Daoy (cell line): Measurements from ENCODE around the gene C1QC. TPM values are rescaled to one million over a fixed set of nuclear protein-coding genes. Genes with fewer than 3 reads are reported as not detected.

ENCODE experiments used
- DNase-seq: peaks from one replicate; pipeline ENCODE4 v3.0.0-alpha.2; 2015; ENCODE audit warnings: low read depth
- total RNA-seq: library from RNA; depleted of rRNA; stranded (reverse); fragments of >200 nt; shearing (Covaris generic); gene quantifications from 2 replicates; pipeline ENCODE4 v1.2.3, GENCODE V29; 2014

The C1QC gene
- total RNA-seq, 1 experiment from 2014 or later = not detected

DNA sequence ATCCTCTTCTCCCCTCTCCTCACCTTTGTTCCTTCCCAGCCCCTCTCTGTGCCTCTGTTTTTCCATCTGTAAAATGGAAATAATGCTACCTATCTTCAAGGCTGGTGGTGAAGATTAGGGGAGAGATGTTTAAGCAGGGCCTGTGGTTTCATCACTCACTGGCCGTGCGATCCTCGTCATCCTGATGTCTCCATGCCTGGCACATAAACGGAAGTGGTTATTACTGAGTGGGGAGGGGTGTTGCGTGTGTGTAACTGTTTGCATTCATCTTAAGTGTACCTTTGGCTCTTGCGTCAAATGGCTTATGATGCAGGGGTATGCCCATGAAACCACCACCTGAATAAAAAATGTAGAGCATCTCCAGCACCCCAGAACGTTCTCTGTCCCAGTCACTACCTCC lies 24.2 kb upstream of the C1QC start:
- DNase-seq = peak; percentile 51

DNA sequence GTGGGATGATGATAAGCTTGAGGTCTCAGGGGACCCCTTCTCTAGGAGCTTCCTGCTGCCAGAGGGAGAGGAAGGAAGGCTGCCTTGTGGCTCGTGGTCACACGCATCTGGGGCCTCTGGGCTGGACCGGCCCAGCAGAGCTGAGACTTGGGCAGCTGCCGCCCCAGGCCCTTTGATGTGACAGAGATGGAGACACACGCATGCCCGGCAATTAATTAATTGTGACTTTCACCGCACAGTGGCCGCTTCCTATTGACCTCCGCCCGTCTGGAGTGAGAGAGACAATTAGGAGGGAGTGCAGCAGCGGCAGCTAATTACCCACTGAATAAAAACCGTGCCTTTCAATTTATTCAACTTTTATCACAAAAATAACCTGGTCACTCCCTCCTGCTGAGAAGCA lies 23.6 kb upstream of the C1QC start:
- no peak for DNase-seq

DNA sequence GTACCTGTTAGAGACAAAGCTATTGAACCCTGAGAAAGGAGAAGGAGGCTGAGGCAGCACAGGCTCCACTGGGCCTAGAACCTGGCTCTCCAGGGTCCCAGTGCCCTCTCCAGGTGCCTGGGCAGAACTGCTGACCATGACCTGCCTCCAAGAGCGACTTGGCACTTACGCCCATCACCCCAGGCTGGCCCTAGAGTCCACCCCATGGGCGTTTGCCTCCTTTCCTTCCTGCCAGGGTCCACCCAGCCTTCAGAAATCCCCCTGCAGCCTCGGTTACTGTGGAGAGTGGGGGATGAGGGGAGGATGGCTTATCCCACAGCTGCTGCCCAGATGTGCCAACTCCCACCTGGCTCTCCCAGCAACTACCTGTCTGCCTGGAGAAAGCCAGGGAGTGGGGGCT lies 21.7 kb upstream of the C1QC start:
- DNase-seq = no peak

DNA sequence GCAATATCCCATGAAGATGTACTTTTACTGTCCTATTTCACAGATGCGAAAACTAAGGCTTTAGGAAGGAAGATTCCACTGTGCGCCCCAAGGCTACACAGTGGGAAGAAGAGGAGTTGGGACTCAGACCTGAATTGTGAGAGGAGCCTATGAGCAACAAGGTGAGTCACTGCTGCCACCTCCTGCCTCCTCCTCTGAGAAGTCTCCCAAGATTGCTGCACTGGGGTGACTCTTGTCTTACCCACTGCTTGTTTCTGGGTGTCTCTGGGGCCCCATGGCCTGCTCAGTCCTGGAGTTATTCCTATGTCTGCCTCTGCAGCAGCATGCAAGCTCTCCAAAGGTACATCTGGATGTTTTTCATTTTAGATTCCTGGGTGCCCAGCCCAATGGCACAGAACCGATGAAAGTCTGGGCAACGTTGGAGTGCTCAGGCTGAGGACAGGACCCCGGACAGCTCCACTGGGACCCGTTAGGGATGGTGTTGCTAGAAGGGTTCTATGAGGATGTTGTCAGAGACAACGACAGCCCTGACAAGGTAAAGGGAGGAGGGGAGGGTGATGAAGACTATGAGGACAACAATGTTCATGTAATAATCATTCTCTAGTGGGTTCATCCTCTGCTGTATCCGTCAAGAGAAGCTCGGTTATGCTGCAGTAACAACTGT lies 18.0 kb upstream of the C1QC start:
- peak; percentile 27 for DNase-seq

DNA sequence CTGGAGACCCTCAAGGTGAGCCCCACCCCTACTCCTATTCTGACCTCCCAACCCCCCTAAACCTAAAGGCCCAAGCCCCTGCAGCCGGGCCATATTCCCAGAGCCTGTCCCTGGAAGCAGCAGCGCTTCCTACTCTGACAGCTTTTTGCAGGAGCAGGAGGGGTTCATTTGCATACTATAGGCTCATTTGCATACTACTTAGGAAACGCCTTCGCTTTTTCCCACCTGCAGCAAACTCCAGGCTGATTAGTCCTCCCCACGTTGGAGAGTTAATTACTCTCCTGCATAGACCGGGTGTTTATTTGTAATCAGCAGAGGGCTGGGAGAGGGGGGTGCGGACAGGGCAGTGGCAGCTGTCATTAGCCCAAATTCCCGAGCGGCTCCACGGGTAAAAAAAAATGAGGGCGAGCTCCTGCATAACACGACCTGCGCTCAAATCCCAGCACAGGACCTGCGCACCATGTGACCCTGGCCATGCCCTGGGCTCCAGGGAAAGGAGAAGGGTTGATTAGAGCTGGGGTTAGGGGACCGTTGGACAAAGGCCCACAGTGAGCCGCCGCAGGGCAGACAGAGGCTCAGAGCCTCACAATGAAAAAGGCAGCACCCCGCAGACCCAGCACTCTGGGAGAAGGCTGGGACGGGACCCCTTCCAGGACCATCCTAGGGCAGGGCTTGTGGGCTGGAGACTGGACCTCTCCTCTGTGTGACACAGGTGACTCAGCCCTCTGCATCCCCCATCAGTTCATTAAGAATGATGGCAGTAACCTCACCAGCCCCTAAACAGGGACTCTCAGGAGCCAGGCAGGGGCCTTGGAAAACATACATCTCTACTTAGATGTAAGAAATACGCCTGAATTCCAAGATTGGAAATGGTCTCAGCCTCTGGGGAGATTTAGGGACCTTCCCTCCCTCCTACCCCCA lies 16.9 kb upstream of the C1QC start:
- no peak for DNase-seq

DNA sequence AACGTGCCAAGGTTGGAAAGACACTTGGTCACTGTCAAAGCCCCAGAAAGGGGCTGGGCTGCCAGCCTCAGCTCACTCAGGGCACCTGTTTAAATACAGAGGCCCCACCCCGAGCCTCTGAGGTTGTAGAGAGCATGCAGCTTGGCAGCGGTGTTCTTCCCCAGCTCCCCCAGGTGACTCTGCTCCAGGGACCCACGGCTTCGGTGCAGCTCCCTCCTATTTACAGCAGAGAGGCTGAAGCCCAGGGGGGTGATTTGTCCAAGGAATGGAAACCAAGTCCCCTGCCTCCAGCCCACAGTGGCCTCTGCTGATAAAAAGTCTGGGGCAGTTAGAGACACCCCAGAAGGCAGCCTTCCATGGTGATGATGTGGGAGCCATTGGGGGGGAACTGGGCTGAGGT lies 16.1 kb upstream of the C1QC start:
- DNase-seq = no peak

DNA sequence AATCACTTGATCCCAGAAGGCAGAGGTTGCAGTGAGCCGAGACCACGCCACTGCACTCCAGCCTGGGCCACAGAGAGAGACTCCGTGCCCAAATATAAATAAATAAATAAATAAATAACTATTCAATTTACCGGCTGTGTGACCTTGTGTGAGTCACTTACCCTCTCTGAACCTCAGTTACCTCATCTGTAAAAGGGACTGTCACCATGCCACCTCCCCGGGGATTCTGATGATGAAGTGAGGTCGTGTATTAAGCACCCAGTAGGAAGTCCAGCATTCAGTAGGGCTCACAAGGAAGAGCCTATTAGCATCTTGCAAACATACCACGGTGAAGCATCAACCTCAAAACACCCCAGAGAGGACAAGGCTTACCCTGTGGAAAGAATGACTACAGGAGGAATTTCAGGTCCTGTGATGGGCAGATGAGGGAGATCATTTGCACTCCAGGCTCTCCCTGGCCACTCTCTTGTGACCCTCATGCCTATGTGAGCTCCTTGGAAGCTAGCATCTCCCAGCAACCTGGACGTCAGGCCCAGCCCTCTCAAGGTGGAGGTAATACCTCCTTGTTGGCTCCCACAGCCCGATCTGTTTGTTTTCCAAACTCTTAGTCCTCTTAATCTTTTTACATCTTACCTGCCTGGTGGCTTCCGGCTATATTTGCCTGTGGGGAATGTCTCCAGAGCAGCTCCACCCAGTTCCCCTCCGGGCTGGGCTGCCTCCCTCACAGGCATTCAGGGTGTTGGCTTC lies 14.6 kb upstream of the C1QC start:
- no peak for DNase-seq

DNA sequence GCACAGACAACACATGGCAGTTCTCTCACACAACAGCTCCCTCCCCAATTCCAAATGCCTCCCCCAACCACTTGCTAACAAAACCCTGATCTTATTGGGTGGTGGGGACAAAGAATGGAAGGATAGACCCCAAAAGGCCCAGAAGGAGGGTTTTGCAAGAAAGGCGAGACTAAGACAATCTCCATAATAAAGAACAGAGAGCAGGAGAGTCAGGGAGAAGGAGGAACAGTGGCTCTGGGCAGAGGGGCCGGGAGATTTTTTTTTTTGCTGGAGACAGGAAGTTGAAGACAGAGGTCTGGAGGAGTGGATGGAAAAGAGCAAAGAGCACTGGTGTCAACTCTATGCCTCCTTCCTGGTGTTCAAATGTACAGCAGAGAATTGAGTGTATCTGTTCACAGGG lies 13.5 kb upstream of the C1QC start:
- no peak for DNase-seq

DNA sequence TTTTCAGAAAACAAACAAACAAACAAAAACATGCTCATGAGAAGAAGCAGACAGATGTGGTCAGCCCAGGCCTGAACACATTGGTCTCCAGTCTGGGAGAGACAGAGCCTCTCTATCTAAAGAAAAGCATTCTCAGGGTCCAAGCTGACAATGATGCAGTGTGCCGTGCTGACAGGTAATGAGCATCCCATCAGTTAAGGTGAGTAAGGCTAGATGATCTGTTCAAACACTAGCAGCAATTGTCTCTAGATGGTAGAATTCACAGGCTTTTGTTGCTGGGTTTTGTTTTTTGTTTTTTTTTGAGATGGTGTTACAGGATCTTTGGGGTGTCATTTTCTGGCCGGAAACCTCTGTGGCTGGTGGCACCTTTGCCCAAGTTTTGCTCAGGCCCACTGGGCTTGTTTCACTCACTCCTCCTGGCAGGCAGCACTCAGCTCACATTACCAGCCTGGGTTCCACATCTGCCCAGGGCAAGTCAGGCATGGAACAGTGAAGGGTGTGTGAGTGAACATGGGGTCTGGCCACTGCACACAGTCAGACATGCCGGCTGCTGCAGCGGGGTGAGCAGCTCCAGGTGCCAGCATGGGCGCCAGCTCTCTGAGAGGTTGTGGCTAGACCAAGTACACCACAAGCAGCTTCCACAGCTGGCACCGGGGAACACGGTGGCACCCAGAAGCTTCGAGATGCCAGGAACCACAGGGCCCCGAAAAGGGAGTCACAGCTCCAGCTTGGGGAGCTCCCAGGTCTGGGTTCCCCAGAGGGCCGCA lies 9.6 kb upstream of the C1QC start:
- no peak for DNase-seq

DNA sequence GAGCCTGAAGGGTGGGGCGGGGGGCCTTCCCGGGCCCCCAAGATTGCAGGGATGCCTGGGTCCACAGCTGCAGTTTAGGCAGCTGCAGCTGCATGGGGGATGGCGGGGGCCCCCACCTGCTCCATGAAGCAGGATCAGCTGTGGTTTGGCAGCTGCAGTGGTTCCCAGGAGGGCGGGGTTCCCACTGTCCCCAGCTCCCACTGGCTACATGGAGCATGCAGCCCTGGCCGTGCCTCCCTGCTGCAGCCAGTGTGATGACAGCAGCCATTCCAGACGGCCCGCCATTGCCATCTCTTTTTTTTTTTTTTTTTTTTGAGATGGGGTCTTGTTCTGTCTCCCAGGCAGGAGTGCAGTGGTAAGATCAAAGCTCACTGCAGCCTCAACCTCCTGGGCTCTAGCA lies 8.0 kb upstream of the C1QC start:
- DNase-seq = no peak

DNA sequence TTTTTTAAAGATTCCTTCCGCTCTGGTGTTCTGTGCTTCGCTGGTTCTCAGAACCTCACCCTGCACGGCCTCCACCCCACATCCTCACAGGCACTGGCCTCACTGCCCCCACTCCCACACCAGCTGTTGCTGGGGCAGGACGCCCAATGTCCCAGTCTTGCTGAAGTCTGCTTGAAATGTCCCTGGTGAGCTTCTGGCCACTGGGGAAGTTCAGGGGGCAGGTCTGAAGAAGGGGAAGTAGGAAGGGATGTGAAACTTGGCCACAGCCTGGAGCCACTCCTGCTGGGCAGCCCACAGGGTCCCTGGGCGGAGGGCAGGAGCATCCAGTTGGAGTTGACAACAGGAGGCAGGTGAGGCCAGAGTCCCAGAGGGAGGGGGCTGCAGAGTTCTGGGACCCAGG lies 7.1 kb upstream of the C1QC start, which contains the start of gene C1QA:
TSS of gene C1QA (plus strand) at position 276 of the 400 bp plus-strand sequence. CDS start 989 bp downstream, outside the sequence.
- no peak for DNase-seq

DNA sequence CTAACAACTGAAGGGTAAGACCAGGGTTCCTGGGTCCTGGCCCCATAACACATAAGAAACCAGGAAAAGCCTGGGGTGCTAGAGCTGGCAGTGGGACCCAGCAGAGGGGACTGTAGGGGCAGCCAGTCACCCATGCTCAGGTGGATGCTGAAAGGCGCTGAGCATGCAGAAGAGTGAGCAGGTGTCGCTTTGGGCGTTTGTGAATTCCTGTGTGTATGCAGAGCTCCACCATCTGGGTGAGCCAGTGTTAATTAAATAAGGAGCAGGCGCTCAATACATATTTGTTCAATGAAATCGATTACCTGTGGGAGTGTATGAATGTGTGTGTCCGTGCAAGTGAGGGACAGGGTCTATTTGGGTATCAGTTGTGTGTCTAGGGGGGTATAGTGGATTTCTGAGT lies 6.5 kb upstream of the C1QC start:
- DNase-seq = no peak

DNA sequence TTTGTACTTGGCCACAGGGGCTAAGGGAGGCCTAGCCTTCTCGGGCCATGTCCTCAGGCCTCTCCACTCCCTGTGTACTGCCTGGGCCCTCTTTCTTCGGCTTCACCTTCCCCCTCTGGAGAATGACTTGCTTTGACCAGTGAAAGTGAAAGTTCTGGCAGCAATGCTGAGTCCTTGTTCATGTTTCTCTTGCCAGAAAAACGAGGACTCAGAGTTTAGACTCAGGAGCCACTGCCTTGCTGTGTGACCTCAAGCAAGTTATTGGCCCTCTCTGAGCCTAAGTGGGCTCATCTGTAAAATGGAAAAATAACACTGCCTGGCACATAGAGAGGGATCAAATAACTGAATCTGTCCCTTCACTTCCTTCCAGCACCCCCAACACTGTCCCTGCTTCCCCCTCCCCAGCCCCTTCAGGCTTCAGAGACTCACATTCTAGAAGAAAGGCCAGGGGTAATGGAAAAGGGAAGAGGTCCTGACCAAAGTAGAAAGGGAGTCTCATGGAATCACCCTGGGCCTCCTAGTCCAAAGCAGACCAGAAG lies 5.5 kb upstream of the C1QC start:
- DNase-seq = no peak

DNA sequence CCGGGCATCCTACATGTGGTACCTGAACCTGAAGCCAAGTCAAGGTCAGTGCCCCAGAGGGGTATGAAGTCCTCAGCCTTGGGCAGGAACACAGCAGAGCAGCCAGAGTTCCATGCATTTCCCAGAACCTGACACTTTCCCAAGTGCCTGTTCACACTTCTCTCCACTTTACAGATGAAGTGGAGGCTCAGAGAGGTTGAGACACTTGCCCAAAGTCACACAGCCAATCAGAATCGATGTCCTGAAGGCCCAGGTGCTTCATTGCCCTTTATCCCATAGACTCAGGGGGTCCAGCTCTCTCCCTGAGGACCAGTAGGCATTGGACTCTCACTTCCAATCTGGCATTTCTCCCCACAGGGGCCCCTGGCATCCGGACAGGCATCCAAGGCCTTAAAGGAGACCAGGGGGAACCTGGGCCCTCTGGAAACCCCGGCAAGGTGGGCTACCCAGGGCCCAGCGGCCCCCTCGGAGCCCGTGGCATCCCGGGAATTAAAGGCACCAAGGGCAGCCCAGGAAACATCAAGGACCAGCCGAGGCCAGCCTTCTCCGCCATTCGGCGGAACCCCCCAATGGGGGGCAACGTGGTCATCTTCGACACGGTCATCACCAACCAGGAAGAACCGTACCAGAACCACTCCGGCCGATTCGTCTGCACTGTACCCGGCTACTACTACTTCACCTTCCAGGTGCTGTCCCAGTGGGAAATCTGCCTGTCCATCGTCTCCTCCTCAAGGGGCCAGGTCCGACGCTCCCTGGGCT lies 4.8 kb upstream of the C1QC start:
- DNase-seq = no peak

DNA sequence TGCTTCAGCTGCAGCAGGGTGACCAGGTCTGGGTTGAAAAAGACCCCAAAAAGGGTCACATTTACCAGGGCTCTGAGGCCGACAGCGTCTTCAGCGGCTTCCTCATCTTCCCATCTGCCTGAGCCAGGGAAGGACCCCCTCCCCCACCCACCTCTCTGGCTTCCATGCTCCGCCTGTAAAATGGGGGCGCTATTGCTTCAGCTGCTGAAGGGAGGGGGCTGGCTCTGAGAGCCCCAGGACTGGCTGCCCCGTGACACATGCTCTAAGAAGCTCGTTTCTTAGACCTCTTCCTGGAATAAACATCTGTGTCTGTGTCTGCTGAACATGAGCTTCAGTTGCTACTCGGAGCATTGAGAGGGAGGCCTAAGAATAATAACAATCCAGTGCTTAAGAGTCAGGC lies 4.1 kb upstream of the C1QC start:
- peak; percentile 60 for DNase-seq

DNA sequence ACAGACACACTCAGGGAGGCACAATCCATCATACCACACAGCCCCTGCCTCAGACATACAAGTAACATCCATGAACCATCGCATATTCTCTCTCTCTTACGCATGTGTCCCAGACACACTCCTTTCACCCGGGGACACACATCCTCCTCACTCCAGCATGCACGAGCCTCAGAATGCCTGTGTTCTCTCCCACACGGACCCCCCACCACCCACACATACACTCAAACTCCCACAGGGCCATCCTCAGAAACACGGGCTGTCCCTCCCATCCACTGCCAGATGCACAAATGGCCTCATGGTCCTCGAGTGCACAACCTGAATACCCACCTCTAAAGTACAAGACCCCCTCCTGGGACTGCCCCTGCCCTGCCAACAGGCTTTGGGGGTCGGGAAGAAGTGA lies 2.2 kb upstream of the C1QC start:
- no peak for DNase-seq

DNA sequence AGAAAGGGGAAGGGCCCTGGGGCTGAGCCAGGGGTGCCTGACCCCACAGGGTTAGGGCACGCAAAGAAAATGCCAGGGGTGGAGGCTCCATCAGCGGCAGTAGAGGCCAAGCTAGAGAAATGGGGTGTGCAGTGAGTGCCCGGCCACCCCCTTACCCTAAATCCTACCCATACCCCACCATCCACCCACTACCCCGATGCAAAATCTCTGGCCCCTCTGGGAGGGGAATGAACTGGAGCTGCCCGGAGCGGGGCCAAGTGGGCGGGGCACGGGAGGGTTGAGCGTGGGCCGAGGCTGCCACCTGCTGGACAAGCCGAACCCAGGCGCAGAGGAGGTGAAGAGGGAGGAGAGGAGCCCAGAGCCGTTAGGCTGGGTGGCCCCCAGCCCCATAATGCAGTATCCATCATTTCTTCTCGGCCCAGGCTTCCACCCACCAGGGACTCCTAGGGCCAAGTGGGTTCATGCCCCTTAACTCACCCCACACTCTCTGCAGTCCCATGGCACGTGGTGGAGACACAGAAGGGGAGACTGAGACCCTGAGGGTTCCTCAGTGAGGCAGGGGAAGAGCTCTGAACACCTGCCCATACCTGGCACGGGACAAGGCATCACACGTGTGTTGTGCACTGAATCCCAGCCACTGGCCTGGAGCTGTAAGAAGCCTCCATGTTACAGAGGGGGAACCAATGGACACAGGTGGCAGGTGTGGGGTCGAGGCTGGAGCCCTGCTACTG lies 1.4 kb upstream of the C1QC start:
- peak; percentile 78 for DNase-seq

DNA sequence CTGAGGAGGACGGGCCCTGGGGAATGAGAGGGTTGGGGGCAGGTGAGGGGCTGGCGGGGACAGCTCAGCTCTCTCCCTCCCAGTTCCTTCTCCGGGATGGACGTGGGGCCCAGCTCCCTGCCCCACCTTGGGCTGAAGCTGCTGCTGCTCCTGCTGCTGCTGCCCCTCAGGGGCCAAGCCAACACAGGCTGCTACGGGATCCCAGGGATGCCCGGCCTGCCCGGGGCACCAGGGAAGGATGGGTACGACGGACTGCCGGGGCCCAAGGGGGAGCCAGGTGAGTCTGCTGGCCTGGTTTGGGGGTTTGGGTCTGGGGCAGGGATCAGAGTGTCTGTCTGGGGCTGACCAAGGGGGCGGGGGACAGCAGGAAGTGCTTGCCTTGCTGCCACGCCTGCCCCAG lies 495 bp downstream of the C1QC start:
- no peak for DNase-seq

DNA sequence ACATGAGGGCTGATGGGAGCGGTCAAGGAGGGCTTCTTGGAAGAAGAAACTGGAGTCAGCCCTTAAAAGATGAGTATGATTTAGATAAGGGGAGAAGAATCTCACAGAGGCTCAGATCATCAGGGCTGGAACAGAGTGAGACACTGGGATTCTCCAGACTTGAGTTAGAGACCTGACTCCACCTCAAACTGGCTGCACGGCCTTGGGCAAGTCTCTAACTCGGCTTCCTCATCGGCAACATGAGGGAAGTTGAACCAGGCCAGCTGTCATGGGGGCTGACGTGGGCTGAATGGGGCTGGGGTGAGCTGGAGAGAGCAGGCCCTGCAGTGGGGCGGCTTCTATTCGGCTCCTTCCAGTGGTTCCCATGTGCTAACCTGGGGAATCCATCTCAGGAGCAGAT lies 2.5 kb downstream of the C1QC start:
- no peak for DNase-seq

DNA sequence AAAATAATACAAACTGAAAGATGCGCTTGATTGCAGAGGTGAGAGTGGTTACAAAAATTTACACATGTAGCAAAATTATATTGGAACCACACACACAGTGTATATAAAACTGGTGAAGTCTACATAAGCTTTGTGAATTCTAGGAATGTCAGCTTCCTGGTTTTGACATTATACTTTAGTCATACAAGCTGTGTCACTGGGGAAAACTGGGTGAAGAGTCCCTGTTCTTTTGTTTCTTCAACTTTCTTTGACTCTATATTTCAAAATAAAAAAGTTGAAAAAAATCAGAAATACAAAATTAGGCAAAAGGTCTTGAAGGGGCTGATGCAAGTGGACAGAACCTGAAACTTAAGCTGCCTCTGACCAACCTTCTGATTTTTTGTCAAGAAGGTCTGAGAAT lies 3.0 kb downstream of the C1QC start:
- DNase-seq = no peak
